GM12878 (cell line): ENCODE measurements around the gene CDH20. TPM values are rescaled to one million over a fixed set of nuclear protein-coding genes. Genes with fewer than 3 reads are reported as not detected.

Experiments used
- ATAC-seq: fragments of 200-7000 bp; cut with Tn5 transposase; 3 replicates; pipeline ENCODE4 v1.9.1; 2020; ENCODE audit warnings: mild to moderate bottlenecking, moderate library complexity
- BruUV-seq: library from RNA; stranded (reverse); fragments of 400-500 nt; replicated peaks from 2 replicates; lab custom pipeline; 2021; lab: Mats Ljungman, UMichigan
- CTCF ChIA-PET: fragments of 300-600 bp; sonication (Branson Sonifier 250); formaldehyde crosslinking; extraction: SDS; loops from one replicate; lab custom pipeline; 2021; ENCODE audit warnings: inconsistent platforms; lab: Yijun Ruan, JAX
- POLR2A ChIA-PET: fragments of 350-600 bp; formaldehyde crosslinking; extraction: SDS; loops from one replicate; lab custom pipeline; 2021; ENCODE audit warnings: inconsistent platforms; lab: Charles Lee
- RAD21 ChIA-PET: fragments of 300-600 bp; sonication (Branson Sonifier 250); formaldehyde crosslinking; loops from one replicate; lab custom pipeline; 2023; ENCODE audit warnings: antibody characterized with exemption; ENCODE audit not compliant: unreplicated experiment; lab: Charles Lee
- SMC1A ChIA-PET: fragments of 300-600 bp; sonication (Branson Sonifier 250); formaldehyde crosslinking; loops from one replicate; lab custom pipeline; 2023; ENCODE audit not compliant: unreplicated experiment, uncharacterized antibody; lab: Charles Lee
- DNase-seq: peaks from one replicate; pipeline ENCODE4 v3.0.0-alpha.2; 2011; ENCODE audit warnings: low read depth, low spot score
- FAIRE-seq: peaks from 3 replicates; lab custom pipeline; 2011; peaks lifted over from hg19 to GRCh38; lab: Jason Lieb, UNC
- H2AFZ ChIP-seq: 2 replicates; pipeline ENCODE4 v1.6.0; 2011; ENCODE audit warnings: low read depth, low read length, control low read depth; ENCODE audit not compliant: control insufficient read depth
- H3K27ac ChIP-seq: 2 replicates; pipeline ENCODE4 v1.5.1; 2011; ENCODE audit warnings: control low read depth; ENCODE audit not compliant: control insufficient read depth, insufficient read depth
- H3K27me3 ChIP-seq, 2 experiments: replicated peaks in 1 of 2; 2 replicates each; pipeline versions ENCODE4 v1.6.0 to v1.6.1; 2011; ENCODE audit warnings: low read length in 1 of 2; ENCODE audit not compliant: control insufficient read depth in 2 of 2, insufficient read depth in 2 of 2
- H3K36me3 ChIP-seq, 2 experiments: 2 replicates each; pipeline ENCODE4 v1.5.1; 2011; ENCODE audit warnings: low read length in 1 of 2; ENCODE audit not compliant: control insufficient read depth in 2 of 2, insufficient read depth in 2 of 2
- H3K4me1 ChIP-seq: 2 replicates; pipeline ENCODE4 v1.6.1; 2011; ENCODE audit warnings: mild to moderate bottlenecking, low read length, moderate library complexity, mixed read lengths; ENCODE audit not compliant: control insufficient read depth, insufficient read depth
- H3K4me2 ChIP-seq: 2 replicates; pipeline ENCODE4 v1.6.0; 2011; ENCODE audit warnings: control low read depth; ENCODE audit not compliant: control insufficient read depth, insufficient read depth
- H3K4me3 ChIP-seq: fragments of 200-600 bp; sonication (generic); 2 replicates; pipeline ENCODE4 v1.5.1; 2016
- H3K79me2 ChIP-seq: 2 replicates; pipeline ENCODE4 v1.6.0; 2011; ENCODE audit warnings: low read length; ENCODE audit not compliant: control insufficient read depth, insufficient read depth
- H3K9ac ChIP-seq: 2 replicates; pipeline ENCODE4 v1.8.0; 2011; ENCODE audit warnings: low read length, control low read depth, mixed read lengths; ENCODE audit not compliant: control insufficient read depth, insufficient read depth
- H3K9me3 ChIP-seq: replicated peaks from 3 replicates; pipeline ENCODE4 v1.5.1; 2011; ENCODE audit warnings: mild to moderate bottlenecking, low read length; ENCODE audit not compliant: control insufficient read depth, insufficient read depth
- H4K20me1 ChIP-seq: 2 replicates; pipeline ENCODE4 v1.6.0; 2011; ENCODE audit not compliant: control insufficient read depth, insufficient read depth
- BACH1 ChIP-seq: fragments of 450-650 bp; IDR thresholded peaks from 2 replicates; pipeline ENCODE4 v1.6.1; 2017; ENCODE audit warnings: mild to moderate bottlenecking, borderline replicate concordance
- BRCA1 ChIP-seq: IDR thresholded peaks from 2 replicates; pipeline ENCODE4 v1.6.1; 2011; ENCODE audit warnings: low read depth, low read length, improper control_type of control experiment
- DPF2 ChIP-seq: fragments of 450-650 bp; IDR thresholded peaks from 2 replicates; pipeline ENCODE4 v1.6.1; 2017; ENCODE audit warnings: mild to moderate bottlenecking
- E4F1 ChIP-seq: fragments of 450-650 bp; IDR thresholded peaks from 2 replicates; pipeline ENCODE4 v1.6.1; 2018; ENCODE audit warnings: borderline replicate concordance, mild to moderate bottlenecking; ENCODE audit not compliant: partially characterized antibody
- EGR1 ChIP-seq, 2 experiments: IDR thresholded peaks; 1 replicate in 1 of 2; 2 replicates in 1 of 2; pipeline ENCODE4 v1.6.1; 2011 to 2012; ENCODE audit warnings: low read depth in 2 of 2, low read length in 2 of 2, borderline replicate concordance in 1 of 2, mild to moderate bottlenecking in 1 of 2, moderate library complexity in 1 of 2
- NFXL1 ChIP-seq: fragments of 450-650 bp; IDR thresholded peaks from 2 replicates; pipeline ENCODE4 v1.6.1; 2017; ENCODE audit warnings: antibody characterized with exemption, mild to moderate bottlenecking, borderline replicate concordance
- NFYA ChIP-seq: IDR thresholded peaks from 2 replicates; pipeline ENCODE4 v1.6.1; 2011; ENCODE audit warnings: low read depth, mild to moderate bottlenecking, low read length, improper control_type of control experiment, borderline replicate concordance
- POLR2A ChIP-seq: IDR thresholded peaks from 2 replicates; pipeline ENCODE4 v1.6.1; 2011; ENCODE audit warnings: low read depth, mild to moderate bottlenecking, low read length
- POLR2AphosphoS2 ChIP-seq: IDR thresholded peaks from 2 replicates; pipeline ENCODE4 v1.6.1; 2011; ENCODE audit warnings: low read depth, mild to moderate bottlenecking, low read length, improper control_type of control experiment, moderate library complexity
- SIN3A ChIP-seq: IDR thresholded peaks from 2 replicates; pipeline ENCODE4 v1.6.1; 2012; ENCODE audit warnings: low read depth, low read length, improper control_type of control experiment
- TCF12 ChIP-seq: IDR thresholded peaks from 2 replicates; pipeline ENCODE4 v1.6.1; 2011; ENCODE audit warnings: low read depth, mild to moderate bottlenecking, low read length
- WRNIP1 ChIP-seq: IDR thresholded peaks from 2 replicates; pipeline ENCODE4 v1.6.1; 2011; ENCODE audit warnings: low read depth, low read length, improper control_type of control experiment, borderline replicate concordance
- YY1 ChIP-seq: IDR thresholded peaks from 2 replicates; pipeline ENCODE4 v1.6.1; 2011; ENCODE audit warnings: low read depth, mild to moderate bottlenecking, low read length
- ZBTB33 ChIP-seq: fragments of 450-650 bp; IDR thresholded peaks from 2 replicates; pipeline ENCODE4 v1.6.1; 2017; ENCODE audit warnings: mild to moderate bottlenecking
- ZNF274 ChIP-seq: IDR thresholded peaks from one replicate; pipeline ENCODE4 v1.8.0; 2011; ENCODE audit not compliant: insufficient read length, insufficient read depth
- WGBS: methylation state at CpG from one replicate; pipeline ENCODE4 v1.1.6; 2016; ENCODE audit warnings: low lambda C conversion rate; ENCODE audit not compliant: insufficient replicate concordance, insufficient coverage; ENCODE audit errors: missing lambda C conversion rate; 5-methylcytosine and 5-hydroxymethylcytosine counted together
- in situ Hi-C: fragments of 300-500 bp; cut with MboI; formaldehyde crosslinking; loops from 9 replicates; pipeline ENCODE4 v1.14.3; 2018; ENCODE audit warnings: mixed read lengths
- intact Hi-C: fragments of 100-400 bp; cut with micrococcal nuclease; formaldehyde crosslinking; loops from one replicate; pipeline ENCODE4 v1.14.2; 2022; ENCODE audit not compliant: unreplicated experiment
- polyA plus RNA-seq, 11 experiments: library from polyadenylated mRNA; depleted of rRNA in 4 of 11; unstranded in 6 of 11; stranded (reverse) in 5 of 11; fragments of >200 nt; fragmentation: Nextera tagmentation in 4 of 11; fragmentation: Illumina TruSeq in 1 of 11; extraction: Ambion mirVana in 4 of 11; extraction: Trizol in 1 of 11; gene quantifications; 1 replicate in 1 of 11; 2 replicates in 10 of 11; pipeline versions ENCODE4 v1.2.1 to v1.2.3, GENCODE V29; 2011 to 2016; ENCODE audit warnings: inconsistent platforms in 2 of 11, missing spikeins in 2 of 11, low read depth in 1 of 11
- total RNA-seq, 4 experiments: library from RNA; depleted of rRNA in 3 of 4; stranded (reverse); fragments of >200 nt in 3 of 4; fragmentation: Illumina TruSeq in 1 of 4; extraction: Trizol in 1 of 4; gene quantifications; 2 replicates each; pipeline versions ENCODE4 v1.2.1 to v1.2.3, GENCODE V29; 2013 to 2021
- TF ChIP-seq, protein P1 (sequence below): IDR thresholded peaks from 2 replicates; pipeline ENCODE4 v1.6.1; 2011; ENCODE audit warnings: borderline replicate concordance, low read depth, mild to moderate bottlenecking, moderate library complexity, mixed read lengths, low read length; ENCODE audit not compliant: insufficient read depth; ENCODE audit errors: extremely low read length
- TF ChIP-seq, protein P2 (sequence below): fragments of 150-350 bp; IDR thresholded peaks from 2 replicates; pipeline ENCODE4 v1.6.1; 2014; ENCODE audit warnings: mild to moderate bottlenecking, low read depth, low read length

Gene CDH20
- total and polyA plus RNA-seq, 10 of the 15 experiments (the other 5 are each of a cell fraction or from before 2014, with no cell fraction given): not detected

DNA sequence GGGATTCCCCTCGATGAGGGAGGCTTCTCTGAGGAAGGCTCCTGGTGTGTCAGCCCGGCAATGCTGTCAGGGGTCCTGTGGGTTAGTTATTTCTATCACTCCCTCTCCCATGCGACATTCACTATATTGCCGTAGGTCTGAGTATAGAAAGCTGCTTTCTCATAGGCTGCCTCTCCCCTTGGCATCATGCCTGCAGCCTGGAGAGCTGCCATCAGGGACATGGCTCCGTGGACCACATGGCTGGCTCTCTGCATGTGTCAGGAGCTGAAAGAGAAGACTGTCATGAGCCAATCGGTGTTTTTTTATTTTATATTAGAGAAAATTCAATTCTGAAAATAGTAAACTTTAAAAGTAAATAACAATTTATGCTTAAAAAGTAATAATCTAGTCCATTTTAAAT, 198.0 kb downstream of the CDH20 start:
- no peak overlapping the region for H2AFZ ChIP-seq
- DNase-seq (no peak), FAIRE-seq (no peak), ATAC-seq (no peak)
- SMC1A ChIA-PET: no interaction called here
- H3K36me3 ChIP-seq: no peaks in the 10 kb centered on the region
- no peaks in the 10 kb centered on the region for H3K4me1 ChIP-seq
- in situ Hi-C loops: no loop called here
- 37% methylated on average over 6 of the region's 6 CpGs for WGBS
- POLR2A ChIA-PET: no interaction called here
- no peak overlapping the region for H3K9ac ChIP-seq
- no peak overlapping the region for H3K27ac ChIP-seq
- H3K4me3 ChIP-seq: no peak overlapping the region
- no peaks in the 10 kb centered on the region for H3K9me3 ChIP-seq
- no peaks in the 10 kb centered on the region for H4K20me1 ChIP-seq
- CTCF ChIA-PET: no interaction called here
- RAD21 ChIA-PET: no interaction called here
- no peaks in the 10 kb centered on the region for H3K27me3 ChIP-seq
- BruUV-seq: no TSS peak
- TF ChIP-seq SIN3A (no peak), TCF12 (no peak), NFYA (no peak), ZBTB33 (no peak), EGR1 (IDR thresholded peaks at IDR 0.05; ENCODE audit: borderline replicate concordance in 1 of 2, low read depth in 2 of 2, low read length in 2 of 2) (no peak), POLR2A (no peak), WRNIP1 (no peak), POLR2AphosphoS2 (no peak), BACH1 (no peak), BRCA1 (no peak), DPF2 (no peak), NFXL1 (no peak), YY1 (no peak), ZNF274 (no peak), E4F1 (no peak)
- TF ChIP-seq, protein P1, sequence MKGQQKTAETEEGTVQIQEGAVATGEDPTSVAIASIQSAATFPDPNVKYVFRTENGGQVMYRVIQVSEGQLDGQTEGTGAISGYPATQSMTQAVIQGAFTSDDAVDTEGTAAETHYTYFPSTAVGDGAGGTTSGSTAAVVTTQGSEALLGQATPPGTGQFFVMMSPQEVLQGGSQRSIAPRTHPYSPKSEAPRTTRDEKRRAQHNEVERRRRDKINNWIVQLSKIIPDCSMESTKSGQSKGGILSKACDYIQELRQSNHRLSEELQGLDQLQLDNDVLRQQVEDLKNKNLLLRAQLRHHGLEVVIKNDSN: no peak
- TF ChIP-seq, protein P2, sequence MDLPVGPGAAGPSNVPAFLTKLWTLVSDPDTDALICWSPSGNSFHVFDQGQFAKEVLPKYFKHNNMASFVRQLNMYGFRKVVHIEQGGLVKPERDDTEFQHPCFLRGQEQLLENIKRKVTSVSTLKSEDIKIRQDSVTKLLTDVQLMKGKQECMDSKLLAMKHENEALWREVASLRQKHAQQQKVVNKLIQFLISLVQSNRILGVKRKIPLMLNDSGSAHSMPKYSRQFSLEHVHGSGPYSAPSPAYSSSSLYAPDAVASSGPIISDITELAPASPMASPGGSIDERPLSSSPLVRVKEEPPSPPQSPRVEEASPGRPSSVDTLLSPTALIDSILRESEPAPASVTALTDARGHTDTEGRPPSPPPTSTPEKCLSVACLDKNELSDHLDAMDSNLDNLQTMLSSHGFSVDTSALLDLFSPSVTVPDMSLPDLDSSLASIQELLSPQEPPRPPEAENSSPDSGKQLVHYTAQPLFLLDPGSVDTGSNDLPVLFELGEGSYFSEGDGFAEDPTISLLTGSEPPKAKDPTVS: no peak
- no peaks in the 10 kb centered on the region for H3K79me2 ChIP-seq
- intact Hi-C loops: no loop called here
- no peak overlapping the region for H3K4me2 ChIP-seq
